ENCODE measurements around the gene PLCL2. TPM values are rescaled to one million over a fixed set of nuclear protein-coding genes. Genes with fewer than 3 reads are reported as not detected.

Gene PLCL2
- polyA plus RNA-seq, 1 experiment: 0.94 TPM

- TF ChIP-seq CTCF (IDR thresholded peaks at IDR 0.05; ENCODE audit: low read depth, low read length): no peak
These were observed 48.1 kb downstream of the PLCL2 start for GRCh38 chr3:16932877-16933276.

GRCh38 chr3:16935781-16936180 lies 51.0 kb downstream of the PLCL2 start:
- Histone ChIP-seq H3K27me3 (ENCODE audit: control insufficient read depth, insufficient read depth, low read length) (no peaks in the 10 kb centered on the region), H3K4me3 (ENCODE audit: low read depth, low read length) (no peak overlapping the region), H3K27ac (ENCODE audit: low read depth, low read length) (no peak overlapping the region), H3K9me3 (ENCODE audit: control insufficient read depth, insufficient read depth, low read length) (no peaks in the 10 kb centered on the region)
- DNase-seq (ENCODE audit: low read depth, low spot score): no peak
- ChIA-PET CTCF (no interaction called here), POLR2A (no interaction called here)
- TF ChIP-seq CTCF (IDR thresholded peaks at IDR 0.05; ENCODE audit: low read depth, low read length): no peak

More at GRCh38 chr3:16932877-16933276, 48.1 kb downstream of the PLCL2 start:
- H3K27me3 ChIP-seq (ENCODE audit: control insufficient read depth, insufficient read depth, low read length): no peaks in the 10 kb centered on the region
- no peak overlapping the region for H3K4me3 ChIP-seq (ENCODE audit: low read depth, low read length)
- H3K27ac ChIP-seq (ENCODE audit: low read depth, low read length): no peak overlapping the region
- no peaks in the 10 kb centered on the region for H3K9me3 ChIP-seq (ENCODE audit: control insufficient read depth, insufficient read depth, low read length)
- ChIA-PET CTCF (no interaction called here), POLR2A (no interaction called here)
- DNase-seq (ENCODE audit: low read depth, low spot score): no peak

- POLR2A ChIA-PET: no interaction called here
- H3K9me3 ChIP-seq (ENCODE audit: control insufficient read depth, insufficient read depth, low read length): no peaks in the 10 kb centered on the region
- H3K4me3 ChIP-seq (ENCODE audit: low read depth, low read length): no peak overlapping the region
- no peaks in the 10 kb centered on the region for H3K27me3 ChIP-seq (ENCODE audit: control insufficient read depth, insufficient read depth, low read length)
- CTCF ChIA-PET: no interaction called here
- H3K27ac ChIP-seq (ENCODE audit: low read depth, low read length): no peak overlapping the region
- TF ChIP-seq CTCF (IDR thresholded peaks at IDR 0.05; ENCODE audit: low read depth, low read length): no peak
- DNase-seq (ENCODE audit: low read depth, low spot score): no peak
These were observed 51.5 kb downstream of the PLCL2 start for GRCh38 chr3:16936233-16936632.

- H3K9me3 ChIP-seq (ENCODE audit: control insufficient read depth, insufficient read depth, low read length): no peaks in the 10 kb centered on the region
- DNase-seq (ENCODE audit: low read depth, low spot score): no peak
- no peak overlapping the region for H3K4me3 ChIP-seq (ENCODE audit: low read depth, low read length)
- ChIA-PET CTCF (no interaction called here), POLR2A (no interaction called here)
- TF ChIP-seq CTCF (IDR thresholded peaks at IDR 0.05; ENCODE audit: low read depth, low read length): no peak
- no peaks in the 10 kb centered on the region for H3K27me3 ChIP-seq (ENCODE audit: control insufficient read depth, insufficient read depth, low read length)
- H3K27ac ChIP-seq (ENCODE audit: low read depth, low read length): no peak overlapping the region
These were observed 52.0 kb downstream of the PLCL2 start for GRCh38 chr3:16936676-16937230.

- ChIA-PET POLR2A (no interaction called here), CTCF (no interaction called here)
- Histone ChIP-seq H3K27ac (ENCODE audit: low read depth, low read length) (no peak overlapping the region), H3K9me3 (ENCODE audit: control insufficient read depth, insufficient read depth, low read length) (no peaks in the 10 kb centered on the region), H3K27me3 (ENCODE audit: control insufficient read depth, insufficient read depth, low read length) (no peaks in the 10 kb centered on the region), H3K4me3 (ENCODE audit: low read depth, low read length) (no peak overlapping the region)
- no peak for TF ChIP-seq CTCF (IDR thresholded peaks at IDR 0.05; ENCODE audit: low read depth, low read length)
- DNase-seq (ENCODE audit: low read depth, low spot score): no peak
These were observed 52.6 kb downstream of the PLCL2 start for GRCh38 chr3:16937326-16937845.

Measured in AG04450 (cell line).